IPS-11a (cell line): ENCODE results near the gene SET.

Experiments used
- H3K4me3 ChIP-seq: one replicate; pipeline ENCODE4 v1.5.1; 2013; ENCODE audit warnings: low read depth, low read length, control low read depth

Gene SET

GRCh38 chr9:128707446-128707845 is 18.4 kb downstream of the SET start:
- no peak overlapping the region for H3K4me3 ChIP-seq

GRCh38 chr9:128712451-128713410 is 23.7 kb downstream of the SET start:
- H3K4me3 ChIP-seq, result no peak overlapping the region

- no peak overlapping the region for H3K4me3 ChIP-seq
These were observed 24.4 kb downstream of the SET start for GRCh38 chr9:128713411-128713780.

DNA sequence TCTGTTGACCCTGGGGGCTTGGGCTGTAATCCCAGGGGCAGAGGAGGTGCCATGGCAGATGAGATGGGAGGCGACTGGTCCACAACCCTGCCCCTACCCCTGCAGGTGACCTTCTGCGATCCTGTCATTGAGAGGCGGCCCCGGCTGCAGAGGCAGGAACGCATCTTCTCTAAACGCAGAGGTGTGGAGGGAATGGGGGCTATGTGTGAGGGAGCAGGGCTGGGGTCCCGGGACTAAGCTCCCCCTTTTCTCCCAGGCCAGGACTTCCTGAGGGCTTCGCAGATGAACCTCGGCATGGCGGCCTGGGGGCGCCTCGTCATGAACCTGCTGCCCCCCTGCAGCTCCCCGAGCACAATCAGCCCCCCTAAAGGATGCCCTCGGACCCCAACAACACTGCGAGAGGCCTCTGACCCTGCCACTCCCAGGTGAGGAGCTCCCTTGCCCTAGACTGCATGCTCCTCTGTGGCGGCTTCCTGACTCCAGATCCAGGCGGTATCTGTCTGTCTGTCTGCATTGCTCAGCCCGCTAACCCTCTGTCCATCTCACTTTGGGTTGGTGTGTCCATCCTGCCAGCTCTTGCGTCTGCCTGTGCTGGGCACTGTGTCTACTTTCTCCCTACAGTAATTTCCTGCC is 25.0 kb downstream of the SET start:
- no peak overlapping the region for H3K4me3 ChIP-seq

DNA sequence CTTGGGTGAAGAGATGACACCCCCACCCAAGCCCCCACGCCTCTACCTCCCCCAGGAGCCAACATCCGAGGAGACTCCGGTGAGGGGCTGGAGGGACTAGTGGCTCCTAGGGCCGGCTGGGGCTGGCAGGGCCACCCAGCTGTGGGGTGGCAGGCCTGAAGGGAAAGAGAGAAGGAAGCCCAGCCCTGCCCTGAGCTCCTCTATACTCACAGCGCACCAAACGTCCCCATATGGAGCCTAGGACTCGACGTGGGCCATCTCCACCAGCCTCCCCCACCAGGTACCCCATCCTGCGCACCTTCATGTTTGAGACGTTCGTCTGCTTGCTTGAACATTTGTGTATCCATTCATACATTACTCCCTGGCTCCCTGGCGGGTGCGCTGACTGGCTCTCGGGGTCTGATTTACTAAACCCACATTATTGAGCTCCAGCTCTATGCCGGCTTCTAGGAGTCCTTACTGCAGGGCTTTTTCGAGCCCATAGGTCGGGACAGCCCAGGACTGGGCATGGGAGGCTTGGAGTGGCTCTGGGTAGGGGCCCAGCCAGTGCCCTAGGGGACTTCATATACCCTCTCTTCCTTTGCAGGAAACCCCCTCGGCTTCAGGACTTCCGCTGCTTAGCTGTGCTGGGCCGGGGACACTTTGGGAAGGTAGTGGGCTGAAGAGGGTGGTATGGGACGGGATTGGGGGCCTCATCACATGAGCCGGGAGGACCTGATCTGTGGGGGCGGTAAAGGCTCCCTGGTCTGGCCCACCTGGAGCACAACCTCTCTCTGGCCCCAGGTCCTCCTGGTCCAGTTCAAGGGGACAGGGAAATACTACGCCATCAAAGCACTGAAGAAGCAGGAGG is 25.8 kb downstream of the SET start:
- H3K4me3 ChIP-seq, result no peak overlapping the region

DNA sequence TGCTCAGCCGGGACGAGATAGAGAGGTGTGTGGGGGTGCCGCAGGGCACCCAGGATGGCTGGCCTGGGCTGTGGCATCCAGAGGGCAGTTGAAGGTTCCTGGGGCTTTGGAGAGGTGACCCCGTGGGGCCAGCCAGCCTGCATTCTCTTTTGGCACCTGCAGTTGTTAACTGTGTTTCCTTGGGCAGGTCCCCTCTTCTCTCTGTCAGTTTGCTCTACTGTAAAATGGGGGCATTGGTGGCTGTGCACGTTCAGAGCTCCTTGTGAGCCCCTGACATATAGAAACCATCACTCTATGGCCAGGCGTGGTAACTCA is 26.4 kb downstream of the SET start:
- H3K4me3 ChIP-seq, result no peak overlapping the region

DNA sequence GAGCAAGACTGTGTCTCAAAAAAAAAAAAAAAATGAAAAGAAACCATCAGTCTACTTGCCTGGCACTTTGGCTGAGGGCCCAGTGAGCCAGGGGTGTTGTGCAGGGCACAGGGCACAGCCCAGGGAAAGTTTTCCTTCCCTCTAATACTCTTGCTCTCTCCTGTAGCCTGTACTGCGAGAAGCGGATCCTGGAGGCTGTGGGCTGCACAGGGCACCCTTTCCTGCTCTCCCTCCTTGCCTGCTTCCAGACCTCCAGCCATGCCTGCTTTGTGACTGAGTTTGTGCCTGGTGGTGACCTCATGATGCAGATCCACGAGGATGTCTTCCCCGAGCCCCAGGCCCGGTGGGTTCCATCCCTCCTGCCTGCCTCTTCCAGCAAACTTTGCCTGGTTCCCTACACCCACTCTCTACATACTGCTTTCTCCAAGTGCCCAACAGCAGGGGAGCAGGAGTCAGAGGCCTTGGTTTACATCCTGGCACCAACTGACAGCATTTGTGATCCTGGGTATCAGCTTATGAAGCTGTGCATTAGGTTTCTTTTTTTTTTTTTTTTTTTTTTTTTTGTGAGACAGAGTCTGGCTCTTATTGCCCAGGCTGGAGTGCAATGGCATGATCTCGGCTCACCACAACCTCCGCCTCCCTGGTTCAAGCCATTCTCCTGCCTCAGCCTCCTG is 27.7 kb downstream of the SET start:
- H3K4me3 ChIP-seq, result no peak overlapping the region

- H3K4me3 ChIP-seq, result no peak overlapping the region
These were observed 29.0 kb downstream of the SET start for GRCh38 chr9:128718047-128718446.

DNA sequence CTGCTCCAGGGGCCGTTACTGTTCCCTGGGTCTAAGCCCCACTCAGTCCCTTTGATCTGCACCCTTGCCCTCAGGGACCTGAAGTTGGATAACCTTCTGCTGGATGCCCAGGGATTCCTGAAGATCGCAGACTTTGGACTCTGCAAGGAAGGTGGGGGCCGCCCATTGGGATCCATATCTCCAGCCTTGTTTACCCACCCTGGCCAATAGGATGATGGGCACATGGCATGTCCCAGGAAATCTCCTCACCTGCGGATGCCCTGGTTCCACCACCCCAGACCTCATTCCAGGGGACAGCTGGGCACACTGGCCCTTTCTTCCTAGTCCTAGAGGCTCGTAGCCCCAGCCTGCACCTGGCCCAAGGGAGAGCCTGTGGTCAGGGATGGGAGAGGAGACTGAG is 29.5 kb downstream of the SET start:
- no peak overlapping the region for H3K4me3 ChIP-seq

- H3K4me3 ChIP-seq, result no peak overlapping the region
These were observed 31.0 kb downstream of the SET start for GRCh38 chr9:128719919-128720605.

DNA sequence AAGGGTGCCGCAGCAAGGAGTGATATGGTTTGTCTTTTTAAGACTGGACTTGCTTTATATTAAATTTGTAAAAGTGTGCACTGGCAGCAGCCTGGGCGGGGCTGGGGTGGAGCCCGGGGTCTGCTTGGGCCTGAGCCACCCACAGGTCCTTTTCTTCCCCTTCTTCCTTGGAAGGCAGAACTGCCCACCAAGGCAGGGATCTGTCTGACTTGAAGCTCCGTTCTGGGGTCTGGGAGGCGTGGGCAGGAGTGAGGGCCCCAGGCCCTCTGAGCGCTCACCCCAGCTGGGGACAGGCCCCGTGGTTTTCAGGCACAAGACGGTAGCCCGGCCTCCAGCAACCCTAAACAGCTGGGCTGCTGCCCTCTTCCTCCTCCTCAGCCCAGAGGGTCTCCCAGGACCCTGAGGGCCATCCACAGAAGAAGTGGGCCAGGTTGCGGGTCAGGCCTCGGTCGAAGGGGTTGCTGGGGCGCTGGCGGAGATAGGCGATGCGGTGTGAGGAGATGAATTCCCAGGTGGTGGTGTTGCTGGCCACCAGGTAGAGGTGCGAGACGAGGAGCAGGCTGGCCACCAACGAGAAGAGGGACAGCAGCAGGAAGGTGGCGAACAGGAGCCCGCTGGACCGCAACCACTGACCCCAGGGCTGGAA is 31.9 kb downstream of the SET start:
- no peak overlapping the region for H3K4me3 ChIP-seq

- H3K4me3 ChIP-seq, result no peak overlapping the region
These were observed 32.5 kb downstream of the SET start for GRCh38 chr9:128721487-128722010.

DNA sequence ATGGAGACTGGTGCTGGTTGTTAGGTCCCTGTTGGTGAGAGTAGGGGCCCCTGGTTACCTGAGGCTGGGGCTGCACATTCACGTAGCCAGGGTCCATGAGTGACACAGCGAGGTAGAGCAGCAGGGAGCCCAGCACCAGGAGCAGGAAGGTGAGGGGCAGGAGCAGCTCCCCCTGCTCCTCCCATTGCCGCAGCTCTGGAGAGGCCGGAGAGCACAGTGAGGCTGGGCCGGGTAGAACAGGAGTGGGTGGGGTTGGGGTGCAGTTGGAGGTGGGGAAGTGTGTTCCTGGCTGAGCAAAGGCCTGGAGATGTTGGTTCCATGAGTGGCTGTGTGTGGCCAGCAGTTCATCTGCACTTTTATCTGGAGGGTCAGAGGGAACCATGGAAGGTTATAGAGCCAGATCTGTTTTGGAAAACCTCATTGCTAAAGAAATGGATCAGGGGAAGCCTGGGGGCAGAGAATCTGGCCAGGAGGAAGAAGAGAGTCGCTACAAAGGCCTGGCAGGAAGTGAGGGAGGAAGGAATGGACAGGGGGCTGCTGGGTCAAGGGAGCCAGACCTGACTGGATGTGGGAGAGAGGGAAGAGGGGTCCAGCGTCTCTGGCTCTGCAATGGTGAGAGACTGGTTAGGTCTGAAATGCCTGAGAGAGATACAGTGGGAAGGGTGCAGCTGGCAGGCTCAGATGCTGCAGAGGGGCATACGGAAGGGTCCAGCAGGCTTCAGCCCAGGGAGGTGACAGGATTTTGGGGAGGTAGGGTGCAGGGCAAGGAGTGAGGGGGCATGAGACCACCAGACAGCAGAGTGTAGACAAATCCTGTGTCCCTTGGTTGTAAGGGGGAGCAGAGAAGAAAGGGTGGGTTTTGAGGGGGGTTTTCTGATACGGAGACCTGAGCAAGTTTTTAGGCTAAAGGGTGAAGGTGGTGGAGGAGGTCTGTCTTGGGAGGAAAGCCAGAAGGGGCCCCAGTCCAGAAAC is 33.6 kb downstream of the SET start:
- H3K4me3 ChIP-seq, result no peak overlapping the region

GRCh38 chr9:128723352-128723865 is 34.4 kb downstream of the SET start:
- peak overlapping the region; percentile 81 for H3K4me3 ChIP-seq

GRCh38 chr9:128723866-128724743 is 35.1 kb downstream of the SET start, which contains the start of gene ZDHHC12:
Gene ZDHHC12 (minus strand): TSS chr9:128724127. CDS start chr9:128724093, 34 bp downstream.
- H3K4me3 ChIP-seq, result peak within 1 kb of the TSS; percentile 81

DNA sequence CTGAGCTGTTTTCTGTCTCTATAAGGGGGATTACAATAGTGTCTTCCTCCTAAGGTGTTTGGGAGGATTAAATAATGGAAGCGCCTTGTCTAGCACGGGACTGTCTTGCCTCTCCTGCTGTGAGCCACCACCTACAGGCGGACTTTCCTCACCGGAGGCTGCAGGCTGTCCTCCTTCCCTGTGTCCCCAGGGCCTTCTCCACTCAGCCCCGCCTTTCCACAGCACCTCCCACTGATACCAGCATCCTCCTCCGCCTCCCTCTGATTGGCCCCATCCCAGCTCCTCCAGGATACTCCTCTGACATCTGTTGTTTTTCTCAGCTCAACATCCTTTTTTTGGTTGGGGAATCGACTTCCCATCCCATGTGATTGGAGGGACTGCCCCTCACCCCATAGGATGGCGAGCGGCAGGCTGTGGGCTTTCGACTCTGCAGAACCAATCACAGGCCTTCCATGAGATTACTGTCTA is 35.8 kb downstream of the SET start:
- peak overlapping the region; percentile 33 for H3K4me3 ChIP-seq

GRCh38 chr9:128727640-128728248 is 38.7 kb downstream of the SET start:
- H3K4me3 ChIP-seq, result no peak overlapping the region
